Endodermal cell (in vitro differentiated cells): ENCODE data around the gene ANKRD65. TPM values are rescaled to one million over a fixed set of nuclear protein-coding genes. Genes with fewer than 3 reads are reported as not detected.

Source experiments
- DNase-seq: peaks from one replicate; pipeline ENCODE4 v3.0.0-alpha.2; 2017
- H3K27ac ChIP-seq: 2 replicates; pipeline ENCODE4 v1.5.1; 2013; ENCODE audit warnings: mild to moderate bottlenecking, low read depth, low read length, moderate library complexity
- H3K27me3 ChIP-seq: 2 replicates; pipeline ENCODE4 v1.6.1; 2013; ENCODE audit warnings: mild to moderate bottlenecking, low read length, moderate library complexity; ENCODE audit not compliant: insufficient read depth, control insufficient read depth, poor library complexity, severe bottlenecking
- H3K36me3 ChIP-seq: 2 replicates; pipeline ENCODE4 v1.7.0; 2013; ENCODE audit warnings: mild to moderate bottlenecking, low read length, moderate library complexity; ENCODE audit not compliant: control insufficient read depth, insufficient read depth
- H3K4me1 ChIP-seq: one replicate; pipeline ENCODE4 v1.7.0; 2013; ENCODE audit warnings: low read length; ENCODE audit not compliant: control insufficient read depth, insufficient read depth
- H3K4me3 ChIP-seq: 2 replicates; pipeline ENCODE4 v1.5.1; 2013; ENCODE audit warnings: mild to moderate bottlenecking, low read length, moderate library complexity
- H3K9ac ChIP-seq: 2 replicates; pipeline ENCODE4 v1.6.1; 2013; ENCODE audit warnings: mild to moderate bottlenecking, low read length, moderate library complexity; ENCODE audit not compliant: poor library complexity, severe bottlenecking; ENCODE audit errors: extremely low read depth
- H3K9me3 ChIP-seq: 2 replicates; pipeline ENCODE4 v1.6.1; 2013; ENCODE audit warnings: mild to moderate bottlenecking, low read length, moderate library complexity; ENCODE audit not compliant: control insufficient read depth
- H3K27ac Mint-ChIP-seq: 2 replicates; pipeline ENCODE4 v1.8.0; 2020; ENCODE audit warnings: mixed read lengths
- H3K27me3 Mint-ChIP-seq: 2 replicates; pipeline ENCODE4 v1.8.0; 2021; ENCODE audit warnings: mild to moderate bottlenecking, mixed read lengths; ENCODE audit not compliant: insufficient read depth
- H3K36me3 Mint-ChIP-seq: 2 replicates; pipeline ENCODE4 v1.8.0; 2020; ENCODE audit warnings: low read depth, mixed read lengths
- H3K4me1 Mint-ChIP-seq: 2 replicates; pipeline ENCODE4 v1.8.0; 2020; ENCODE audit warnings: mixed read lengths
- H3K4me3 Mint-ChIP-seq: 2 replicates; pipeline ENCODE4 v1.8.0; 2020; ENCODE audit warnings: mild to moderate bottlenecking, moderate library complexity, mixed read lengths
- H3K9me3 Mint-ChIP-seq: 2 replicates; pipeline ENCODE4 v1.8.0; 2020; ENCODE audit warnings: mild to moderate bottlenecking, mixed read lengths
- WGBS, 2 experiments: methylation state at CpG; one replicate each; pipeline versions ENCODE4 v1.1.5 to v1.1.7; 2013; ENCODE audit warnings: missing lambda C conversion rate in 2 of 2, mixed read lengths in 1 of 2; ENCODE audit not compliant: insufficient coverage in 1 of 2, insufficient read length in 1 of 2; 5-methylcytosine and 5-hydroxymethylcytosine counted together
- total RNA-seq, 2 donors: library from RNA; stranded (reverse); fragmentation: NEBNext Ultra II Directional in 1 of 2; extraction: Animal tissue kit (Norgen Biotek cat#: 25700) in 1 of 2; gene quantifications; 2 replicates in 1 of 2; 3 replicates in 1 of 2; pipeline ENCODE4 v1.2.1, GENCODE V29; 2021
- TF ChIP-seq, protein P1 (sequence below): fragments of 200-600 bp; sonication (generic); conservative IDR thresholded peaks from 2 replicates; pipeline ENCODE4 v1.5.0; 2021; ENCODE audit warnings: antibody characterized with exemption, mild to moderate bottlenecking

The ANKRD65 gene
- total RNA-seq, 2 donors from 2014 or later: 1.6 TPM

- TF ChIP-seq, protein P1, sequence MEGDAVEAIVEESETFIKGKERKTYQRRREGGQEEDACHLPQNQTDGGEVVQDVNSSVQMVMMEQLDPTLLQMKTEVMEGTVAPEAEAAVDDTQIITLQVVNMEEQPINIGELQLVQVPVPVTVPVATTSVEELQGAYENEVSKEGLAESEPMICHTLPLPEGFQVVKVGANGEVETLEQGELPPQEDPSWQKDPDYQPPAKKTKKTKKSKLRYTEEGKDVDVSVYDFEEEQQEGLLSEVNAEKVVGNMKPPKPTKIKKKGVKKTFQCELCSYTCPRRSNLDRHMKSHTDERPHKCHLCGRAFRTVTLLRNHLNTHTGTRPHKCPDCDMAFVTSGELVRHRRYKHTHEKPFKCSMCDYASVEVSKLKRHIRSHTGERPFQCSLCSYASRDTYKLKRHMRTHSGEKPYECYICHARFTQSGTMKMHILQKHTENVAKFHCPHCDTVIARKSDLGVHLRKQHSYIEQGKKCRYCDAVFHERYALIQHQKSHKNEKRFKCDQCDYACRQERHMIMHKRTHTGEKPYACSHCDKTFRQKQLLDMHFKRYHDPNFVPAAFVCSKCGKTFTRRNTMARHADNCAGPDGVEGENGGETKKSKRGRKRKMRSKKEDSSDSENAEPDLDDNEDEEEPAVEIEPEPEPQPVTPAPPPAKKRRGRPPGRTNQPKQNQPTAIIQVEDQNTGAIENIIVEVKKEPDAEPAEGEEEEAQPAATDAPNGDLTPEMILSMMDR: peak; percentile 88
- no peak overlapping the region for H3K9ac ChIP-seq
- H3K27me3 ChIP-seq: no peaks in the 10 kb centered on the region
- no peak overlapping the region for H3K4me3 ChIP-seq
- peak; percentile 90 for DNase-seq
- H3K27me3 Mint-ChIP-seq: no peaks in the 10 kb centered on the region
- H3K27ac Mint-ChIP-seq: peak overlapping the region; percentile 88
- H3K4me1 ChIP-seq: peaks cover 20% of the 10 kb centered on the region
- no peak overlapping the region for H3K27ac ChIP-seq
- peaks cover 65% of the 10 kb centered on the region for H3K36me3 Mint-ChIP-seq
- peaks cover 30% of the 10 kb centered on the region for H3K4me1 Mint-ChIP-seq
- peak overlapping the region; percentile 88 for H3K4me3 Mint-ChIP-seq
- H3K9me3 ChIP-seq: no peaks in the 10 kb centered on the region
- H3K9me3 Mint-ChIP-seq: no peaks in the 10 kb centered on the region
- 87 to 89% methylated on average over 14 to 20 of the region's 20 CpGs for WGBS, 2 experiments
- H3K36me3 ChIP-seq: peaks cover 59% of the 10 kb centered on the region
Measured at GRCh38 chr1:1402072-1402900, 18.8 kb downstream of the ANKRD65 start.

DNA sequence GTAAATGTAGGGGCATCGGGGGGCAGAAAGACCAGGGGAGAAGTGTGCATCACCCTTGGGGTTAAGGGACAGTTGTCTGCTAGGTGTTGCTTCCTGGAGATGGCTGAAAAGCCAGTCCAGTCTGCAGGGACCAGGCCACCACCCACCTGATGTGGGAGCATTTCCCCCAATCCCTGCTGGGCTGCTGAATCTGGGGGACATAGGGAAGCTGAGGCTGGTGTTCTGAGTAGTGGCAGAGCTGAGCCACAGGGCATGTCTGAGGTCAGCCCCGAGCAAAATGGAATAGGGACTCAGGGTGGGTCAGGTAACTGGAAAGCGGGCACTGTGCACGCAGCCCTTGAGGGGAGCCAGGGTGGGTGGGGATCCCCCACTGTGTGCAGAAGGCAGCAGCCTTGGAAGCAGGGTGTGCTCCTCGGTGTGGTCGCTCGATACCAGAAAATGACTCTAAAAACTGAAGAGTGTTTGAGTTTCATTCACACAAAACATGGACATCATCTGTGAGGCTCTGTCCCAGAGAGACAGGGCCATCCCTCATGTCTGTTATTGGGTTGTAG lies 19.5 kb downstream of the ANKRD65 start:
- no peak overlapping the region for H3K27ac ChIP-seq
- Mint-ChIP-seq H3K4me3 (peak overlapping the region; percentile 88), H3K27ac (peak overlapping the region; percentile 39)

DNA sequence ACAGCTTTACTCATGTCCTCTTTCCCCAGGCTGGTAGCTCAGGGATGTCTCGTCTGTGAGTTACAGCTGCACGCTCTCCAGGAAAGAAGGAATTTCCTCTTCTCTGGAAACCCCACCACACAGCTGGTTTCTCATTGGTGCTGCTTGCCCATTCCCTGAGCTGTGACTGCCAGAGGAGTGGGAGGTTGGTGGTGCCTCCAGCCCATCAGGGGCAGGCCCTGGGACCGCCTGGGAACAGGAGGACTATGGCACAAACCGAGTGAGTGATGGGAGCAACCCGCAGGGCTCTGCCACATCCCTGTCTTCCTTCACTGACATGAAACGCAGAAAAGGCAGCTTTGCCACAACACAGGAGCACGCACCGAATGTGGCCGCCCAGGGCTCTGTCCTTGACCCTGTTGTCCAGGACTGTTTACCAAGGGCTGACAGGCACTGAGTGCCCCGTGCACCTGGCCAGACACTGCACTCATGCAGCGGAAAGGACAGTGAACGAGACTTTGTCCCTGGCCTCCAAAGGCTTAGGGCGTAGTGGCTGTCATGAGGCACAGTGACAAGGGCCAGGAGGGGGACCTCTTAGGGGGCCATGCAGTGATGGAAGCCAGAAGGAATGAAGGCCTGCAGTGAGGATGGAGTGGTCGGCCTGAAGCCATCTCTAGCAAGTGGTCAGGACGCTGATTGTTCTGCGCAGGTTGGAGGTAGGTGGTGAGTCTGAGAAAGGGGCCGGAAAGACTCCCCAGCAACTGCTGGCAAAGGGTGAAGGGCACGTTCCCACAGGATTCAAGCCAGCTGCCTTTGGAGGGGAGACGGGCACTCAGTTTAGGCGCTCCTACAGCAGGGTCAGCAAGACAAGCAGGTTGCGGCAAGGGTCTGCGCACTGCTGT lies 20.3 kb downstream of the ANKRD65 start:
- Mint-ChIP-seq H3K9me3 (no peaks in the 10 kb centered on the region), H3K4me3 (peak overlapping the region; percentile 88), H3K27ac (peak overlapping the region; percentile 93), H3K27me3 (no peaks in the 10 kb centered on the region), H3K36me3 (peaks cover 66% of the 10 kb centered on the region), H3K4me1 (peaks cover 25% of the 10 kb centered on the region)
- Histone ChIP-seq H3K36me3 (peaks cover 67% of the 10 kb centered on the region), H3K4me1 (peaks cover 20% of the 10 kb centered on the region), H3K27me3 (no peaks in the 10 kb centered on the region), H3K4me3 (peak overlapping the region; percentile 95), H3K9ac (peak overlapping the region; percentile 81), H3K27ac (no peak overlapping the region), H3K9me3 (no peaks in the 10 kb centered on the region)
- TF ChIP-seq, protein P1: no peak
- no peak for DNase-seq
- 95 to 96% methylated on average over 17 to 22 of the region's 22 CpGs for WGBS, 2 experiments

More for the DNA sequence above, 19.5 kb downstream of the ANKRD65 start:
- no peak for DNase-seq
- H3K4me3 ChIP-seq: peak overlapping the region; percentile 95
- peaks cover 20% of the 10 kb centered on the region for H3K4me1 ChIP-seq
- H3K9ac ChIP-seq: no peak overlapping the region
- TF ChIP-seq, protein P1: no peak
- no peaks in the 10 kb centered on the region for H3K27me3 ChIP-seq
- Mint-ChIP-seq H3K27me3 (no peaks in the 10 kb centered on the region), H3K36me3 (peaks cover 69% of the 10 kb centered on the region), H3K9me3 (no peaks in the 10 kb centered on the region), H3K4me1 (peaks cover 30% of the 10 kb centered on the region)
- H3K36me3 ChIP-seq: peaks cover 65% of the 10 kb centered on the region
- WGBS, 2 experiments: 95 to 98% methylated on average over 7 of the region's 7 CpGs
- no peaks in the 10 kb centered on the region for H3K9me3 ChIP-seq
